Measurements from ENCODE around the gene LYPD1.

DNA sequence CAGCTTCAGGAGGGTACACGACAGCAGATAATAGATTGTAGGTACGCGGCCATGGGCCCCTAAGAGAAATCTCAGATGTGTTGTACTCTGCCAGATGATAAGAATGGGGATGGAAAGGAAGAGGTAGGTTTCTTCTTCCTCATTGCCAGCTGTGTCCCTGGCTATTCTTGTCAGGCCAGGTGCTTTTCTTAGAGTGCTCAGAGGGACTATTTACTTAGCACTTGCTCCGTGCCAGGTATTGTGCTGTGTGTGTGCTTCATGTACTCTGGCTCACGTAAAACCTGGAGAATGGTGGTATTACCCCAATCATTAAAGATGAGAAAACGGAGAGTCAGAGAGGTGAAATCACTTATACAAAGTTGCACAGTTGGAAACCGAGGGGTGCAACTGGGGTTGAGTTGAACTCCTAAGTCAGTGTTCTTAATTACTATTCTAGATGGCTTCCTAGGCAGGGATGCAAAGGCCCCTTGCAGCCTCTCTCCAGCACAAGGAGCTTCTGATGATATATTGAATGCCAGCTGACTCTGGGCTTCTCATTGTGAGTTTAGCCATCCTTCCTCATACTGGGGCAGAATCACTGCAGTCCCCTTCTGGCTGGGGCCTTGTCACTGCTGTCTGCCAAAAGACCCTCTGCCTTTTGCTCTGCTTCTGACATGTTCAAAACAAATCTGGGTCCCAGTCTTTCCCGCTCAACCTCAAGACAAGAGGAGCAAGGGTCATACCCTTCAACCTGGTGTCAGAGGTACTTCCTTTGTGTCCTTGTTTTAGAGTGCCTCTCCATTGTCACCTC, 60.7 kb downstream of the LYPD1 start:
- TF ChIP-seq CTCF (IDR thresholded peaks at IDR 0.05) (no peak), POLR2A (IDR thresholded peaks at IDR 0.05) (no peak), POLR2AphosphoS5 (IDR thresholded peaks at IDR 0.05) (no peak)
